NCI-H1436 (cell line): ENCODE measurements around the gene TMEM273.

Source experiments
- DNase-seq: peaks from one replicate; lab custom pipeline; 2025; lab: John Stamatoyannopoulos, UW

Gene TMEM273

DNA sequence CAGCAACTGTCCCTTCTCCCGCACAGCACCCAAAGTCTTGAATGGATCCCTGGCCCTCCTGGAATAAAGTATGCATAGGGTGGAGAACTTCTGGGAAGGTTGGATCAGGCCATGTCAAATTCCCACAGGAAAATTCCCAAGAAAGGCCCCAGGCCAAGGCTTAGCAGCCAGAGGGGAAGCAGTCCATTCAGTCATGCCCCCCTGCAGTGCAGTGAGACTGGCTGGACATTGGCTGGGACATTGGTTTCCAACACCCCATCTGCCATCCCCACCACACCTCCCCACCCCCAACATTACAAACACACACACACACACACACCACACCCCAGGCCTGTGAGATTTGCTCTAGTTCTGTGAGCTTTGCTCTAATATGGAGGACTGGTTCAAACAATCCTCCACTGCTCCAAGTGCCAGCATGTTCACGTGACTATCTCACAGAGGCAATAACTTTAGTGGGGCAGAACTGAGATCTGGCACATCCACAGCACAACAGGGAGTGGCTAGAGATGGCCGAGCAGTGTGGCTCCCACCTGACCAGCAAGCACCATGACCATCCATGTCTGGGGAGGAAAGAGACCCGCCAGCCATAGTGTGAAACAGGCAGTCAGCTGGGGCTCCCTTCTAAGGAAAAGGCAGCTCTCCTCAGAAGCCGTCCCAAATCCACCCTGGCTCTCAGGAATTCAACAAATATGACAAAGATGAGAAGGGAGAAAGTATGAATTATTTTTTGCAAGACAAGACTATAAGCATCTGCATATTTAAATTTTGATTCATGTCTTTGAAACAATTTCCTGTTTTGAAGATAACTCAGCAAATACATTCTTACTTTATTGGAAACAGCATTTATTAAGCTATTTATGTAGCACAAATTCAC, 47.6 kb downstream of the TMEM273 start:
- DNase-seq = no peak

GRCh38 chr10:49139846-49140195, 48.4 kb downstream of the TMEM273 start:
- DNase-seq = no peak

- no peak for DNase-seq
Observed at GRCh38 chr10:49139028-49139845, 49.0 kb downstream of the TMEM273 start.

- DNase-seq = no peak
Observed at GRCh38 chr10:49138361-49138891, 49.8 kb downstream of the TMEM273 start.

GRCh38 chr10:49136525-49136924, 51.7 kb downstream of the TMEM273 start:
- no peak for DNase-seq

DNA sequence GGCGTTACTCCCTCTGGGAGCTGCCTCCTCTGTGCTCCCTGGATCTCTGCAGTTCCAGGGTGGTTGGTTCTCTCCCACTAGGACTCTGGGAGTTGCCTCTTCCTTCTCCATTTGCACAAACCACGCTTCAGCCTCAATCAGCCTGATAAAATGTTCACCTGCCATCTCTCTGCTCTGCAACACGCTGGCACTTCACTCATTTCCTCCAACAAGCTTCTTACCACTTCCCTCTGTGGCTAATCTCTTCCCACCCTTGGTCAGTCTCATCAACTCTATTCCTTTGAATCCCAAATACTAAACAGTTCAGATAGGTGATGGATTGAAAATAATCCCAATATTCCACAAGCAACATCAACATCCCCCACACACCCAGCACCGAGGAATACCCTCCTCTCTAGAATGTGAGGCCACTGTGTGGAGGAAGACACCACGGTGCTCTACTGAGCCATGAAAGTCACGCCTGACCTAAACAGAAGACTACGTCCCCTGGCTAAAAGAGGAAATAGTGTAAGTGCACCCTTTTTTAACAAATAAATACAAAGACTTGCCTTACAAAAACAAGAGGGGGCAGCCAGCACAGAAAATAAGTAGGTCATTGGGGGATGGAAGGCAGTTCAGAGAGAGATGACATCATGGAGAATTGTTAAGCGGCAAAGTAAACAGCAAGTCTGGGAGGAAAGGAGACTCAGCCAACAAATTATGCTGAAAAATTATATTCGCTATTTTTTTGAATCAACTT, 52.4 kb downstream of the TMEM273 start:
- no peak for DNase-seq

- DNase-seq = no peak
Observed at GRCh38 chr10:49134327-49134726, 53.9 kb downstream of the TMEM273 start.

- no peak for DNase-seq
Observed at GRCh38 chr10:49133706-49134248, 54.4 kb downstream of the TMEM273 start, which contains the start of gene FAM170B. TSS of gene FAM170B (minus strand) at chr10:49134021. CDS start at chr10:49133918, 103 bp downstream.

GRCh38 chr10:49132362-49132737, 55.8 kb downstream of the TMEM273 start:
- no peak for DNase-seq

DNA sequence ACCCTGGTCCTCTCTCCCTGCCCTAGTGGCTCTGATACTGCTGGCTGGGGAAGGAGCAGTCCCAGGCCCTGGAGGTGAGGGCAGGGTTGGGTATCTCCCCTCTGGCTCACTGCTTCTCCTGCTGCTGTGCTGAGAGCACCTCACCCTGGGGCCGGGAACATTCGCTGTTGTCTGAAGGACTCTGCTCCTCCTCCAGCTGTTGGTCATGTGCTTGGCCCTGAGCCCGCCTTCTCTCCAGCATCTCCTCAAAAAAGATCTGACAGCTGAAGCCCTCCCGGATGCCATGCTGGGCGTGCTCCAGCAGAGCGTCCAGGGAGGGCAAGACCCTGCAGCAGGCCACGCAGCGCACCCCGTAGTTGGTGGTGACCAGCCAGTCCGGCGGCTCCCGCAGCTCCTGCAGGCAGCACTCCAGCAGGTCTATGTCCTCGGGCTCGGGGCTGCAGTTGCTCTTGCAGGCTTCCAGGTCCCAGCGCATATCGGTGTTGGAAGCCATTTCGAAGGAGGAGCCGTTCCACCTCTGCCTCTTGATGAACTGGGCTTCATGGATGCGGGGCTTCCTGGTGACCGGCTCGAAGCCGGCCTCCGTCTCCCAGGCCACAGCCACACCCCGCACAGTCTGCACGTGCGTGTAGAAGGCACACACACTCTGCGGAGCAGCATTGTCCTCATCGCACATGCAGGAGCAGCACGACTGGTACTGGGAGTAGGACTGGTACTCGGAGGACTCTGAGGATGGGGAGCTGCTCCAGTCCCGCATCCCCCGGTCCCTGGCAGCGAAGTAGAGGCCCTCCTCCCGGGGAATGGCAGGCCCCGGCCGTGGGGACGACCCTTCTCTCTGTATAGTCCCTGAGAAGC, 56.5 kb downstream of the TMEM273 start:
- DNase-seq = no peak

- DNase-seq = no peak
Observed at GRCh38 chr10:49129376-49129775, 58.8 kb downstream of the TMEM273 start.

- no peak for DNase-seq
Observed at GRCh38 chr10:49128854-49129253, 59.3 kb downstream of the TMEM273 start.

DNA sequence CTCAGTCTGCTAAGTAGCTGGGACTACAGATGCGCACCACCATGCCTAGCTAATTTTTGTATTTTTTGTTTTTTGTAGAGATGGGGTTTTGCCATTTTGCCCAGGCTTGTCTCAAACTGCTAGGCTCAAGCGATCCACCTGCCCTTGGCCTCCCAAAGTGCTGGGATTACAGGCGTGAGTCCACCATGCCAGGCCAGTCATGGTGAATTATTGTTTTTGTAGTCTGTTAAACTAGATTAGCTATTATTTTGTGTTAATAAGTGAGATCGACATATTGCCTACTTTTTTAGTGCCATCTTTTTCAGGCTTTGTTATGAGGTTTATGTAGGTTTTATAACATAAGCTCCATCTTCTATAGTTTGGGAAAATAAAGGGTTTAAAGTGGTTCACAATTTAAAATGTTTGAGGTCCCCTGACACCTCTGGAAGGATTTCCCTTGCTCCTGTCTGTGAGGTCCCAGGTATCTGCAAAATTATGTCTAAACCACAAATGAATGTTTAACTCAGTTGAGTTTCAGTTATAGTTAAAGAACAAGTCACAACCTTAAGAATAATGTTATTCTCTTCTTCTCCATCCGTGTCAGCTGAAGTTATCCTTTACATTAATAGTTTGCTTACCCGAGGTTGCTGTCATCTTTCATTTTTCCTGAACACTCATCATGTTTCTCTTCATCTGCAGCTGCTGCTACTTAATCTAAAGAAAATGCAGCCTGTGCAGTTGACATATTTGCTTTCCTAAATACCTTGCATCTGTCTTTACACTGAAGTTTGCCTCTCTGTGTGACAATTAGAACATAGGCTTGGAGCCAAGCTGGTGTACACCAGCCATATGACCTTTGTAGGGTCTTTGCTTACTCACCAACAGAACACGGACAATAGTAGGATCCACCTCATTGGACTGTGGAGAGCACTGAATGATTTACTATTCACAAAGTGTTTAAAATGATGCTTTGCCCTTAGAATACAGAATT, 63.9 kb downstream of the TMEM273 start:
- no peak for DNase-seq

DNA sequence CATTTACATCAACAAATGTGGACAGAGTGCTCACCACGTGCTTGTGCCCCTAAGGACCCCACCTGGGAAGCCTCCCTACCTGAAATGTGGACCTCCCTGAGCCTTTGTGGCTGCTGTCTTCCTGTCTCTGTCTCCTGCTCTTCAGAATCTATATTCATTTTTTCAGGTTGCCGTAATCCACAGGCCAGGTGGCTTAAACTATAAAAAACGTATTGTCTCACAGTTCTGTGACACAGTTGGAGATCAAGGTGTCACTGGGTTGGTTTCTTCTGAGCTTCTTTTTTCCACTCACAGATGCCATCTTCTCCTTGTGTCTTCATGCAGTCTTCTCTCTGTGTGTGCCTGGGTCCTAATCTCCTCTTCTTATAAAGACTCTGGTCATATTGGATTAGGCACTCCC, 67.3 kb downstream of the TMEM273 start:
- DNase-seq = no peak

DNA sequence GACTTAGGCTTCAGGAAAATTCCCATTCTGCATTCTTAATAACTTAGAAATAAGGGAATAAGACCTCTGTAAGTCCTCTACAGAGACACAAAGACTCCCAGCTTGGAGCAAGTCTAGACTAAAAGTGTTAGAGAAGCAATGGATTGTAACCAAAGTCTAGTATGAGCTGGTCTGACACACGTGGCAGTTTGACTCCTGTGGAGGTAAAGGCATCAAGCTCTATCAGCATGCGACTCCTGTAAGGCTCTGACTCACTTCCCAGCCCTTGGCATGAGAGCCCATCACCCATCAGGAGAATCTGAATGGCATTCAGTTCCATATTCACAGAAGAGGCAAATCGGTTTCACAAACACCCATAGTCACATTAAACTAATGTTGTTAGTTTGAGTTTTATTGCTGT, 68.4 kb downstream of the TMEM273 start:
- no peak for DNase-seq

DNA sequence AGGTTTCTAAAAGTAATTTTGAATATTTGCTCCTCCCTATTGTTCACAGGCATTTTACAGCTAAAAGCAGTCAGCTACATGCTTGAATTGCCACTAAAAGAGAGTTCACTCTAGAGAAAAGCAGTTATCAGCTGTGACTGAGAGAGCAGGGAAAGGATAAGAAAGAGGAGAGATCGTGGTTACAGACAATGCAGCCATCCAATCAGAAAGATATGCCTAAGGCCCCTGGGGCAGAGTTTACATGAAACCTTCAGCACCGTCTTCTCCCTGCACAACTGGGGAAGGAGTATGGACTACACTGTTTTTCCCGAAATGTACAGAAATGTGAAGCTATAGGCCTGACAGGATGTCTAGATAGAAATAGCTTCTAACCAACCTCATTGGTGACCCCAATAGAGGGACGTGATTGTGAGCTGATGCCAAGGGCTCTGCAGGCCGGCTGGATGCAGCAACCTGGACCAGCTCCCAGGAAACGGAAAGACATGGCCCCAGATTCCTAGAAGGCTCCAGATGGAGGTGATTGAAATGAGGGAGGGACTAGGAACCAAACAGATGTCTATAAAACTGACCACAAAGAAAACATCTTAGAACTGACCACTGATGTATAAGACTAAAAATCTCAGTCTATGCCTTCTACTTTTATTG, 69.6 kb downstream of the TMEM273 start:
- no peak for DNase-seq

DNA sequence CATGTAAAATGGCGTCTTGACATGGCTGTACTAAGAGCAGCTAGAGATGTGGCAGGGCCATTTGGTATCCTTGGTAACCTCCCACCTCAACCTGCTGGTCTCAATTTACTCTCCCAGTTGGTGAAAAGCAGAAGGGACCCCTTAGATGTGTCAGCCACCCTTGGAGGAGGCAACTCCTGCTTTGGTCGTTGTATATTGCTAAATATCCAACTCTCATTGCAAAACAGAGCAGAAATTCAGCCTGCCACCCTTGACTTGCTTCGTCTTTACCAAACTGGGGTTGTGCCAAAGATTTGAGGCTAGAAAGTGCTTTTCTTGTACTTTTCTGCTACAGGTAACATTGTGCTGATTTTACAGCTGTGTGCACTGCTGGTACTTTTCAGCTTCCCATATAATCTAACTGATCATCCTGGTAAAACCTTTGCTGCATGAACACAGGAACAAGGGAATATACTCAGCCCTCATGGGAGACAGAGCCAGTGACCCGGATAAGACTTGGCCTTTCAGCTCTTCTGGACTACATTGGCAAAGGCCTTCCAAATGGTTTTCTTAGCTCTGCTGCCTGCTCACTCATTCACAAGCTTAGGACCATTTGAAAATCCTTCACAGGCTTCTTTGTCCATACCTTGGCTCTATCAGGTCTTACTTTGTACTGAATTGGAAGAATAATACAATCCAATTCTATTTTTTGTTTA, 70.7 kb downstream of the TMEM273 start:
- DNase-seq = no peak

DNA sequence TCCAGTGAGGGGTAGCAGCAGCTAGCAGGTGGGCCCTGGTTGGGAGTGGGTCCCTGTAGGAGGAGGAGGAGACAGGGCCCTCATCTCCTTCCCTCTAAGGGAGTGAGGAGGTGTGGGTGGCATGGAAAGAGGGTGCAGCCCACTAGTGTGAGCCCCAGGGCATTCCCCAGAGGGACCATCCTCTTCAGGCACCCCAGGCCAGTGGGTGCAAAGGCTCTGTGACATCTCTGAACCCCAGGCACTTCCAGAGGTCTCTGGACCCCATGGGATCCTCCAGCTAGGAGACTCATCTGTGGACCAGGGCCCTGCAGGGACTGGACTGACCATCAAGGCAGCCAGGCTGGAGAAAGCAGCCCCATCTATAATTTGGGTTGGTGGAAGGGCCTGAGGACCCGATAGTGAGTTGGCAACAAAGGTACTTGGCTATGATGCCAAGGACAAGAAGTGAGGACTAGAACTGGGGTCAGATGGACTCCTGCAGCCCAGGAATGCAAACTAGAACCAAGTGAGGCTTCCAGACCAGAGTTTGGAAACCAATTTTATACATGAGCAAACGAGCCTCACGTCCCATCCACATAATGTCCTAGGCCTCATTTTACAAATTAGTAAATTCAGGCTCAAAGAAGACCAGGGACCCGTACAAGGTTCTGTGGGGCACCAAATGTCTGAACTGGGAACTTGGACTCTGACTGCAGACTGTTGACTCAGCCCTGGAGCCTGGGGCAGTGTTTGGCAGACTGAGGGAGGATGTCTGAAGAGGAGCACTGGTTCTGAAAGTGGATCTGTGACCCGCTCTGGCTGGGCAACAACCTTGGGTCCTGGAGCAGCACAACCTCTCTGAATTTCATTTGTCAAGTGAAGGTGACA, 71.4 kb downstream of the TMEM273 start:
- DNase-seq = no peak
